Adipocyte (in vitro differentiated cells): Measurements from ENCODE around the gene MOB3C.
A peak's percentile ranks its signal among the peaks of the same experiment; 100 is the strongest.

Experiments
- DNase-seq: peaks from one replicate; pipeline ENCODE4 v3.0.0-alpha.2; 2015; ENCODE audit warnings: low read depth
- H3K27me3 ChIP-seq: replicated peaks from 2 replicates; pipeline ENCODE4 v1.7.0; 2013; ENCODE audit warnings: mild to moderate bottlenecking, low read length, moderate library complexity; ENCODE audit not compliant: control insufficient read depth, insufficient read depth
- H3K36me3 ChIP-seq: 2 replicates; pipeline ENCODE4 v1.7.0; 2013; ENCODE audit warnings: low read length, mild to moderate bottlenecking, moderate library complexity; ENCODE audit not compliant: control insufficient read depth, insufficient read depth, severe bottlenecking
- H3K4me1 ChIP-seq: 2 replicates; pipeline ENCODE4 v1.7.0; 2013; ENCODE audit warnings: mild to moderate bottlenecking, low read length, moderate library complexity; ENCODE audit not compliant: control insufficient read depth, insufficient read depth
- H3K4me3 ChIP-seq: 2 replicates; pipeline ENCODE4 v1.7.0; 2013; ENCODE audit warnings: mild to moderate bottlenecking, low read length, moderate library complexity
- H3K9ac ChIP-seq: 2 replicates; pipeline ENCODE4 v1.7.0; 2013; ENCODE audit warnings: mild to moderate bottlenecking, low read length, moderate library complexity
- H3K9me3 ChIP-seq: 2 replicates; pipeline ENCODE4 v1.7.0; 2013; ENCODE audit warnings: mild to moderate bottlenecking, low read length, moderate library complexity; ENCODE audit not compliant: control insufficient read depth

Gene MOB3C

GRCh38 chr1:46638921-46639320 lies 22.3 kb upstream of the MOB3C start:
- Histone ChIP-seq H3K9me3 (no peaks in the 10 kb centered on the region), H3K4me3 (no peak overlapping the region), H3K36me3 (peaks cover 30% of the 10 kb centered on the region), H3K27me3 (no peaks in the 10 kb centered on the region), H3K4me1 (peaks cover 33% of the 10 kb centered on the region), H3K9ac (no peak overlapping the region)
- DNase-seq = no peak

GRCh38 chr1:46637444-46638083 lies 21.0 kb upstream of the MOB3C start:
- Histone ChIP-seq H3K36me3 (peaks cover 44% of the 10 kb centered on the region), H3K4me1 (peaks cover 20% of the 10 kb centered on the region), H3K9ac (no peak overlapping the region), H3K27me3 (no peaks in the 10 kb centered on the region), H3K4me3 (no peak overlapping the region), H3K9me3 (no peaks in the 10 kb centered on the region)
- no peak for DNase-seq

- Histone ChIP-seq H3K27me3 (no peaks in the 10 kb centered on the region), H3K36me3 (peaks cover 58% of the 10 kb centered on the region), H3K9me3 (no peaks in the 10 kb centered on the region), H3K4me1 (peaks cover 14% of the 10 kb centered on the region), H3K4me3 (no peak overlapping the region), H3K9ac (no peak overlapping the region)
- DNase-seq = no peak
Measured at GRCh38 chr1:46635205-46635604, 18.6 kb upstream of the MOB3C start.

- Histone ChIP-seq H3K9me3 (no peaks in the 10 kb centered on the region), H3K9ac (no peak overlapping the region), H3K27me3 (no peaks in the 10 kb centered on the region), H3K4me3 (no peak overlapping the region), H3K4me1 (no peaks in the 10 kb centered on the region), H3K36me3 (peaks cover 55% of the 10 kb centered on the region)
- no peak for DNase-seq
Measured at GRCh38 chr1:46630719-46631118, 14.1 kb upstream of the MOB3C start.

- peaks cover 3% of the 10 kb centered on the region for H3K27me3 ChIP-seq
- H3K9ac ChIP-seq = no peak overlapping the region
- H3K36me3 ChIP-seq = no peaks in the 10 kb centered on the region
- H3K4me3 ChIP-seq = no peak overlapping the region
- no peaks in the 10 kb centered on the region for H3K9me3 ChIP-seq
- no peak for DNase-seq
- H3K4me1 ChIP-seq = peaks cover 17% of the 10 kb centered on the region
Measured at GRCh38 chr1:46623743-46624644, 7.4 kb upstream of the MOB3C start.

- Histone ChIP-seq H3K4me1 (peaks cover 17% of the 10 kb centered on the region), H3K4me3 (peak overlapping the region; percentile 14), H3K36me3 (no peaks in the 10 kb centered on the region), H3K27me3 (peaks cover 6% of the 10 kb centered on the region), H3K9ac (no peak overlapping the region), H3K9me3 (no peaks in the 10 kb centered on the region)
- peak; percentile 26 for DNase-seq
Measured at GRCh38 chr1:46622344-46622743, 5.7 kb upstream of the MOB3C start.

- peaks cover 6% of the 10 kb centered on the region for H3K27me3 ChIP-seq
- peaks cover 17% of the 10 kb centered on the region for H3K4me1 ChIP-seq
- H3K4me3 ChIP-seq = peak overlapping the region; percentile 14
- no peak for DNase-seq
- no peaks in the 10 kb centered on the region for H3K9me3 ChIP-seq
- no peak overlapping the region for H3K9ac ChIP-seq
- no peaks in the 10 kb centered on the region for H3K36me3 ChIP-seq
Measured at GRCh38 chr1:46621930-46622329, 5.3 kb upstream of the MOB3C start.

- Histone ChIP-seq H3K4me1 (peaks cover 28% of the 10 kb centered on the region), H3K9ac (no peak overlapping the region), H3K27me3 (peaks cover 6% of the 10 kb centered on the region), H3K4me3 (no peak overlapping the region), H3K9me3 (no peaks in the 10 kb centered on the region), H3K36me3 (no peaks in the 10 kb centered on the region)
- no peak for DNase-seq
Measured at GRCh38 chr1:46619656-46620258, 3.1 kb upstream of the MOB3C start.

GRCh38 chr1:46618754-46619415 lies 2.3 kb upstream of the MOB3C start:
- Histone ChIP-seq H3K4me1 (peaks cover 32% of the 10 kb centered on the region), H3K4me3 (no peak overlapping the region), H3K9ac (no peak overlapping the region), H3K27me3 (peaks cover 6% of the 10 kb centered on the region), H3K36me3 (no peaks in the 10 kb centered on the region), H3K9me3 (no peaks in the 10 kb centered on the region)
- no peak for DNase-seq

- peaks cover 36% of the 10 kb centered on the region for H3K4me1 ChIP-seq
- no peaks in the 10 kb centered on the region for H3K9me3 ChIP-seq
- DNase-seq = no peak
- H3K9ac ChIP-seq = no peak overlapping the region
- no peak overlapping the region for H3K4me3 ChIP-seq
- H3K27me3 ChIP-seq = peaks cover 6% of the 10 kb centered on the region
- H3K36me3 ChIP-seq = no peaks in the 10 kb centered on the region
Measured at GRCh38 chr1:46617833-46618232, 1.2 kb upstream of the MOB3C start.
